OCI-LY1 (cell line): ENCODE measurements around the gene VIL1.

Experiments used
- EZH2 ChIP-seq: fragments of 200-600 bp; sonication (generic), shearing (Covaris generic); IDR thresholded peaks from 2 replicates; pipeline ENCODE4 v1.8.0; 2017; ENCODE audit warnings: borderline replicate concordance, mixed run types, mild to moderate bottlenecking, antibody characterized with exemption, low read length, moderate library complexity, mixed read lengths
- TF ChIP-seq, protein P1 (sequence below): fragments of 200-600 bp; sonication (generic), shearing (Covaris generic); IDR thresholded peaks from 2 replicates; pipeline ENCODE4 v1.5.1; 2017; ENCODE audit warnings: mild to moderate bottlenecking, antibody characterized with exemption, low read length, moderate library complexity, mixed read lengths

DNA sequence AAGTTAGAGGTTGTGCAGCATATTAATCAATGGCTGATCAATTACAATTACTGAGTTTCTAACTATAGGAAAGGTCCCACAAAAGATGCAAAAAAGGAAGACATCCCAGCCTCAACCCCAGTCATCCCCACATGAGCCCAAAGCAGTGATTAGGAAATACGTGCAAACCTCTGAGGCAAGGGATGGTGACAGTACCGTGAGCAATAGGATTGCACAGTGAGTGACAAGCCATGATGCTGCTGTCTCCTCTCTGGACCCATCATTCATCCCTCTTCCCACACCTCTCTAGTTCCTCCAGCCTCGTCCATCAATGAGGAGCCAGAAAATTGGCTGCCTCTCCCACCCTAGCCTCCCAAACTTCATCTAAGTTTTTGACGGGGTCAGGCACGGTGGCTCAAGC, 40.9 kb upstream of the VIL1 start:
- TF ChIP-seq, protein P1, sequence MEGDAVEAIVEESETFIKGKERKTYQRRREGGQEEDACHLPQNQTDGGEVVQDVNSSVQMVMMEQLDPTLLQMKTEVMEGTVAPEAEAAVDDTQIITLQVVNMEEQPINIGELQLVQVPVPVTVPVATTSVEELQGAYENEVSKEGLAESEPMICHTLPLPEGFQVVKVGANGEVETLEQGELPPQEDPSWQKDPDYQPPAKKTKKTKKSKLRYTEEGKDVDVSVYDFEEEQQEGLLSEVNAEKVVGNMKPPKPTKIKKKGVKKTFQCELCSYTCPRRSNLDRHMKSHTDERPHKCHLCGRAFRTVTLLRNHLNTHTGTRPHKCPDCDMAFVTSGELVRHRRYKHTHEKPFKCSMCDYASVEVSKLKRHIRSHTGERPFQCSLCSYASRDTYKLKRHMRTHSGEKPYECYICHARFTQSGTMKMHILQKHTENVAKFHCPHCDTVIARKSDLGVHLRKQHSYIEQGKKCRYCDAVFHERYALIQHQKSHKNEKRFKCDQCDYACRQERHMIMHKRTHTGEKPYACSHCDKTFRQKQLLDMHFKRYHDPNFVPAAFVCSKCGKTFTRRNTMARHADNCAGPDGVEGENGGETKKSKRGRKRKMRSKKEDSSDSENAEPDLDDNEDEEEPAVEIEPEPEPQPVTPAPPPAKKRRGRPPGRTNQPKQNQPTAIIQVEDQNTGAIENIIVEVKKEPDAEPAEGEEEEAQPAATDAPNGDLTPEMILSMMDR: no peak
- no peak for TF ChIP-seq EZH2
